Cortex of kidney (tissue), 1 donor: Measurements from ENCODE around the gene KCMF1.

Experiments used
- DNase-seq: peaks from one replicate; lab custom pipeline; 2025; lab: John Stamatoyannopoulos, UW

KCMF1 gene

GRCh38 chr2:85024372-85025047 lies 53.5 kb downstream of the KCMF1 start:
- no peak for DNase-seq

- no peak for DNase-seq
Observed at GRCh38 chr2:85032621-85033020, 61.7 kb downstream of the KCMF1 start.

GRCh38 chr2:85033388-85033787 lies 62.4 kb downstream of the KCMF1 start:
- DNase-seq: no peak

DNA sequence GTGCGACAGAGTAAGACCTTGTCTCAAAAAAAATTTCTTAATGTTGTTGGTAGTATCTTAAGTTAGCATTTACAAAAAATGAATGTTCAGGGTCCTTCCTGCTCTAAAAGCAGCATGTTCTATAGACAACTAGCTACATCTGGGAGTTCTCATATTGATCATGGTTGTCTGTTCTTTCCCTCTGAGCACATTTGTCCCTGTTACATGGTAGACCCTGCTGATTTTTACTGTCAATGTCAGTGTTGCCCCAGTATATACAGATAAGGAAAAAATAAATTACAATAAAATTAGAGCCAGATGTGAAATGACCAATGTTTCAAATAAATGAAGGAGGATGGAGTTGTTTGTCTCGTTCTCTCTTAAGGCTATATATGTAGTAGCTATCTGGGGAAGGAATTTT lies 63.2 kb downstream of the KCMF1 start:
- no peak for DNase-seq

DNA sequence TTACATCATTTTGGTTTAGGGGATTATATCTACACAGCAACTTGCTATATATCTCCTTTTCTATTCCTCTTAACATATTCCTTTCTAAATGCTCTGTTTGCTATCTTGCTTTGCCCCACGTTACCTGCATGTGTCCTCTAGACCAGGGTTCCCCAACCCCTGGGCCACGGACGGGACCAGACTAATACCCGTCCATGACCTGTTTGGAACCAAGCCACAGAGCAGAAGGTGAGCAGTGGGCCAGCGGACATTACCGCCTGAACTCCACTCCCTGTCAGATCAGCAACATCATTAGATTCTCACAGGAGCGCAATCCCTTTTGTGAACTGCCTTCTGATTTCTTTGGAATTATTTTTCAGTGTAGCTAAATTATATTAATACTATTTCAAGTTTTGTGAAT lies 66.7 kb downstream of the KCMF1 start:
- DNase-seq: no peak

DNA sequence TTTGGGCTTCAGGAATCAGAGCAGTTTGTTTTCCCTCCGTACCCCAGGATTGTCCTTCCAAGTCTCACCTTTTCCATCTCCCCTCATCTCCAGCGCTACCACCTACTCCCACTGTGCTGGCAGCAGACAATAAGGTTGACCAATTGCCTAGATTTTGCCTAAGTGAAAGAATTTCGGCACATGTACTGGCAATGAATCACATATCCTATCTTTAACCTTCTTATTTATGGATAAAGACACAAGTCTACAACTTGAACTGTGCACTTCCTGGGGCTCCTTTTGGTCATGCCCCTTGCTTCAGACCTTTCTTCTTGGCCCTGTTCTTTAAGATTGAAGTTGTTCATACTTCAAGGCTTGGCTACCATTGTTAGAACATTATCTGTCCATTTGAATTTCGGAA lies 71.4 kb downstream of the KCMF1 start:
- DNase-seq: no peak

DNA sequence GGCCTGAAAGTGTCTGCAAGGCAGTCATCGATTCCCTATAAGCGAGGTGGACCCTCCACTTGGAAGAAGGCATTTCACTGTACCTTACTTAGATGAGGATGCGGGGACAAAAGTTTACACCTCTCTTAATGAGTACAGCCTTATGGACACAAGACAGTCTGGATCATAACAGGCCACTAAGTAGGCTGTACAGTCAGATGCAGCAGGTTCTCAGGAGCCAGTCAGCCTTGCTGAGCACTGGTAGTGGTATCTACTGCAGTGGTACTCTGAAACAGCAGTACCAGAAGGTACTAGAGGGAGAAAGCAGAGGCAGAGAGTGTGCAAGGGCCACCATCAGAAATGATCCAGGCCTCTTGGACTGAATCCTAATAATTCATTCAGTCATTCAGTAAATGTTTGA lies 77.6 kb downstream of the KCMF1 start:
- DNase-seq: no peak

GRCh38 chr2:85049236-85049635 lies 78.3 kb downstream of the KCMF1 start:
- no peak for DNase-seq

- no peak for DNase-seq
Observed at GRCh38 chr2:85053802-85054201, 82.8 kb downstream of the KCMF1 start.

DNA sequence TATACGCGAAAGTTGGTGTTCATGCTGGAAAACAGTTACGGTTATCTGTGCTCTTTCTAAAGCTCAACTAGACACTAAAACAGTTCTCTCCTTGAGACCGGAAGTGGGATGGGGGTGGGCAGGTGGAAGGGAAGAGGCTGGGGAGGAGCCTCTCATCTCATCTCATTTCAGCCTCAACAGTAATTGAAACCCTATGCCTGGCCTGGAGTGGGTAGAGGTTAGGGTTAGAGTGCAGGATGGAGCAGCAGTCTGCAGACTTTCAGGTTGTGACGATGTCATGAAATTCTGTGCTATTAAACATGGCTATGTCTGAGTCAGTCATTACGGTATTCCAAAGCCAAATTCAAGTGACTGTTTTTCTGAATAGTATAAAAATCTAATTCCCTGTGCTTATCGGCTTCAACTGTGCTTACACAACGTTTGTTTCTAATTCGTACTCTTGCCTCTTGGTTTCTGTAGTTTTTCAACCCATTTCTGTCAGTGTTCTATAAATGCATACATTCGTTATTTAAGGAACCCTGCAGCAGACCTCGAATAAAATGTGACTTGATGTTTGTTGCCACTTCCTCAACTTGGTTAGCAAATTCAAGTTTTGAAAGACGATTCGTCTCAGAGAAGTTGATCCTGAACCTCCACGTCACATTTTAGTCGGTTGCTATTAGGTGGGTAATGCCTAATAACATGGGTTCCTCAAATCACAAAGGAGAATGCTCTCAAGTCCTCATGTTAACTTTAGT lies 86.4 kb downstream of the KCMF1 start:
- DNase-seq: no peak

GRCh38 chr2:85061896-85062295 lies 90.9 kb downstream of the KCMF1 start:
- no peak for DNase-seq

- no peak for DNase-seq
Observed at GRCh38 chr2:85062565-85062964, 91.6 kb downstream of the KCMF1 start.

GRCh38 chr2:85063981-85064599 lies 93.1 kb downstream of the KCMF1 start:
- no peak for DNase-seq

DNA sequence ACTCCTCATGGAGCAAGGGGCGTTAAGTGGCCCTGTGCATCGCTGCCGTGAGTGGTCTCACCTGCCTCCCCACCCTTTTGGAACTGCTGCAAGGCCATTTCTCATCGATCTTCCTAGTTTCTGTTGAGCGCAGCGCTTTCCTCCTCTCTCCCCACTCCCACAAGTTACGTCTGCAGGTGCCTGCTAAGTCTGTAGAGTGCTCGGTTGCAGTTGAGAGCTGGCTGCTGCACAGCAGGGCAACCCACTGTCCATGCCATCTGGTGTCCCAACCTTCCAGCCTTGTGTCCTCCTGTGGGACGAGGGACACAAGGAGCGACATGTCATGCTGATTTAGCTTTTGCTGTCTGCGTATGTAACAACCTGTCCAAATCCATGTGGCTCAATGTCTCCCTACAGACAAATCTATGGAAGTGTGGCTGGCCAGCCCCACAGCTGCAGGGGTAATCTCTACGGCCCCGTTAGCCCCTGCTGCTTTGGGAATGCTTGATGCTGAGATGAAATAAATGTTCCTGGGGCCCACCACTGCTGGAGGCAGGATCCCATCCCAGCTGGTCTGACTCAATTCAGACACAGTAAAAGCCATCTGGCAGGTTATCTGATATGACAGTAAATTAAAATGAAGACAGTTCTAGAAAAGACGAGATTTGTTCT lies 94.1 kb downstream of the KCMF1 start:
- DNase-seq: no peak

GRCh38 chr2:85066006-85066740 lies 95.2 kb downstream of the KCMF1 start:
- DNase-seq: no peak

- no peak for DNase-seq
Observed at GRCh38 chr2:85066874-85067351, 96.0 kb downstream of the KCMF1 start.

DNA sequence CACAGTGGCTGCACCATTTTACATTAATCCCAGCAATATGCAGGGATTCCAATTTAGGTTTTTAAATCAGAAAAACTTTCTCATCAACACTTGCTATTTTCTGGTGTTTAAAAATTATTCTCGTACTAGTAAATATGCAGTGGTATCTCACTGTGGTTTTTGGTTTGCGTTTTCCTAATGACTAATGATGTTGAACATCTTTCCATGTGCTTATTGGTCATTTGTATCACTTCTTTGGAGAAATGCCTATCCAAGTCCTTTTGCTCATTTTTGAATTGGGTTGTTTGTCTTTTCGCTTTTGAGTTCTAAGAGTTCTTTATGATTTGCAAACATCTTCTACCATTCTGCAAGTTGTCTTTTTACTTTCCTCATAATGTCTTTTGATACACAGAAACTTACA lies 100.1 kb downstream of the KCMF1 start:
- DNase-seq: no peak

- no peak for DNase-seq
Observed at GRCh38 chr2:85073033-85073432, 102.1 kb downstream of the KCMF1 start.

DNA sequence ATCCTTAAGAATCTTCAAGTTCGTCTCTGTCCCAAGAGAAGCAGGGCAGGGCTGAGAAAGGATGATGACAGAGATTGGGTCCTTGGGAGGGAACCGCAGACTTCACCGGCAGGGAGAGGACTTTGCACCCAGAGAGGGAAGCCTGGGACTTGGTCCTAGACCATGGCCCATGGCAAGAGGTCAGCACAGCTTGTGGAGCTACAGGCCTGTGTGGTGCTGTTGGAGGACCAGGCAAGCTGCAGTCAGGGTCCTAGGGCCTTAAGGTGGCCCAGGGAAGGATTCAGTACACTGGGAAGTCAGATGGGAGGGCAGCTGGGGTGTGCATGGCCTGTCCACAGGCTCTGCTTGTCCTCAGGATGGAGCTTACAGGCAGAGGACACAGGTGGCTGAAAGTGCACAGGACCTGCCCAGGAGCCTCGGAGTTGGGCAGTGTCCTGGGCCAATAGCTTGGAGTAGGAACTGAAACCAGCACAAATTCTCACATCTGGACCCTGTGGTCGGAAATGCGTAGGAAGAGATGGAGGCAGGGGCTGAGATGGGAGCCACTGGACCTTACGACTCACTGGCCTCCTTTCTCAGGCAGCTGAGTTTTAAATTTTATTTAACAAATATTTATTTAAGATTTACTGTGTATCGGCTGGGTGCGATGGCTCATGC lies 105.8 kb downstream of the KCMF1 start:
- no peak for DNase-seq

DNA sequence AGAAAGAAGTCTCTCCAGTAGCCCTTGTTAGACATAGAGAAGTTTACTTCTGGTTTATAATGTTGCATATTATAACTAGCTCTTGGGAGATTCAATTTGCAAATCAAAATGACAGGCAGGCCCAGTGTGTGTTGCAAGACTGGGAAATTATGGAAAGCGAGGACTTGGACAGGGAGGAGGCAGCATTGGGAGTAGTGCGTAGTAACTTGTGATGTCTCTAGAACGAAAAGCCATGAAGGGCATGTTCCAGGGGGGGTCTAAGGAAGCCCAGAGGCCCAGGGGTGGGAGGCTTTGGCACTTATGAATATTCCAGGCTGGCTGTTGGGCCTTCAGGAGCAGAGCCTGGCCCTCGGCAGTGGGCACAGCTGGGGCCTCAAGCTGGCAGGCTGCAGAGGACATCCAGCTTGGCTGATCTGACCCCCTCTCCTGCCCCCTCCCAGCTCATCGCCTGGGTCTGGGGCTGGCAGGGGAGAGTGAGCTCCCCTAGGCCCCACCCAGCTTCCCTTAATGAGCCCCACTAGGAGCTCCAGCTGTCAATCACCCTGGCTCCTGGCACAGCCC lies 107.0 kb downstream of the KCMF1 start:
- DNase-seq: no peak

- DNase-seq: no peak
Observed at GRCh38 chr2:85078536-85078935, 107.6 kb downstream of the KCMF1 start.
